ENCODE results near the gene STARD9.

Gene STARD9

DNA sequence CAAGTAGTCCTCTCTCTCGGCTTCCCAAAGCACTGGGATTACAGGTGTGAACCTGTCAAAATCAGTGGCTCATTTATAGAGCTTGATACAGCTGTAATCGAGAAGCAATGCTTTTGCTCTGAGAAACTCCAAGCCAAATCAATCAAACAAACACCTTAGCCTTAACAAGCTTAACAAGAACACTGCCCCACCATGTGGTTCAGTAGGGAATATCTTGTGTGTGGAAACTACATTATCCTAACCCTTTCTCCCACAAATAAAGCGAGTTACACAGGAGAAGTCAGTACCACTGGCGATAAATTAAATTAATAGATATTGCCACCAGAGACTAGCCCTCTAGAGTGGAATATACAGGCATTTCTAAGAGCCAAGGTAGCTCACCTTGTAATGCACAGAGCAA is 147.7 kb downstream of the STARD9 start:
- Histone ChIP-seq H3K4me3 (ENCODE audit: low read depth, low read length) (no peak overlapping the region), H3K27me3 (replicated peaks) (no peaks in the 10 kb centered on the region), H3K36me3 (replicated peaks) (peaks cover 52% of the 10 kb centered on the region), H3K27ac (no peak overlapping the region)
- TF ChIP-seq, protein P1, sequence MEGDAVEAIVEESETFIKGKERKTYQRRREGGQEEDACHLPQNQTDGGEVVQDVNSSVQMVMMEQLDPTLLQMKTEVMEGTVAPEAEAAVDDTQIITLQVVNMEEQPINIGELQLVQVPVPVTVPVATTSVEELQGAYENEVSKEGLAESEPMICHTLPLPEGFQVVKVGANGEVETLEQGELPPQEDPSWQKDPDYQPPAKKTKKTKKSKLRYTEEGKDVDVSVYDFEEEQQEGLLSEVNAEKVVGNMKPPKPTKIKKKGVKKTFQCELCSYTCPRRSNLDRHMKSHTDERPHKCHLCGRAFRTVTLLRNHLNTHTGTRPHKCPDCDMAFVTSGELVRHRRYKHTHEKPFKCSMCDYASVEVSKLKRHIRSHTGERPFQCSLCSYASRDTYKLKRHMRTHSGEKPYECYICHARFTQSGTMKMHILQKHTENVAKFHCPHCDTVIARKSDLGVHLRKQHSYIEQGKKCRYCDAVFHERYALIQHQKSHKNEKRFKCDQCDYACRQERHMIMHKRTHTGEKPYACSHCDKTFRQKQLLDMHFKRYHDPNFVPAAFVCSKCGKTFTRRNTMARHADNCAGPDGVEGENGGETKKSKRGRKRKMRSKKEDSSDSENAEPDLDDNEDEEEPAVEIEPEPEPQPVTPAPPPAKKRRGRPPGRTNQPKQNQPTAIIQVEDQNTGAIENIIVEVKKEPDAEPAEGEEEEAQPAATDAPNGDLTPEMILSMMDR (IDR thresholded peaks at IDR 0.05; ENCODE audit: low read depth, low read length, missing control alignments): no peak
- in situ Hi-C loops (cut with HindIII; ENCODE audit: low pct_ligation_motif_present, low sequenced_read_pairs): no loop called here
- DNase-seq: no peak

DNA sequence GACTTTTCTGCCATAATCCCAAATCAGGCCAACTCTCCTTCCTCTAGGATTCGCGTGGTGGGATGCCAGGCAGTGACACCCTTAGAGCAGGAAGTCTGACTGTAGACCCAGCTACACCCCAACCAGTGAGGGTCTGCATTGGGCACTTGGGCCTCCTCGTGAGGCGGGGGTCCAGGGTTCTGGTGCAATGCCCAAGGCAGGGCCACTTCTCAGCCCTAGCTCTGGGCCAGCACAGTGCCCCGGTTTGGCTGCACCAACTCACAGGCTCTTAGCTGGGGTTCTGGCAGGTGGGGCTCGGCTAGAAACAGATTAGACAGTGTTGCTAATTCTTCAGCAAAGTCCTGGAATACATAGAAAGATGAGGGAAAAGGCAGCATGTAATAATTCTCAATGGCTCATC is 148.9 kb downstream of the STARD9 start:
- in situ Hi-C loops (cut with HindIII; ENCODE audit: low pct_ligation_motif_present, low sequenced_read_pairs): no loop called here
- Histone ChIP-seq H3K4me3 (ENCODE audit: low read depth, low read length) (no peak overlapping the region), H3K27ac (no peak overlapping the region), H3K27me3 (replicated peaks) (no peaks in the 10 kb centered on the region), H3K36me3 (replicated peaks) (peaks cover 55% of the 10 kb centered on the region)
- no peak for DNase-seq
- TF ChIP-seq, protein P1 (IDR thresholded peaks at IDR 0.05; ENCODE audit: low read depth, low read length, missing control alignments): no peak

DNA sequence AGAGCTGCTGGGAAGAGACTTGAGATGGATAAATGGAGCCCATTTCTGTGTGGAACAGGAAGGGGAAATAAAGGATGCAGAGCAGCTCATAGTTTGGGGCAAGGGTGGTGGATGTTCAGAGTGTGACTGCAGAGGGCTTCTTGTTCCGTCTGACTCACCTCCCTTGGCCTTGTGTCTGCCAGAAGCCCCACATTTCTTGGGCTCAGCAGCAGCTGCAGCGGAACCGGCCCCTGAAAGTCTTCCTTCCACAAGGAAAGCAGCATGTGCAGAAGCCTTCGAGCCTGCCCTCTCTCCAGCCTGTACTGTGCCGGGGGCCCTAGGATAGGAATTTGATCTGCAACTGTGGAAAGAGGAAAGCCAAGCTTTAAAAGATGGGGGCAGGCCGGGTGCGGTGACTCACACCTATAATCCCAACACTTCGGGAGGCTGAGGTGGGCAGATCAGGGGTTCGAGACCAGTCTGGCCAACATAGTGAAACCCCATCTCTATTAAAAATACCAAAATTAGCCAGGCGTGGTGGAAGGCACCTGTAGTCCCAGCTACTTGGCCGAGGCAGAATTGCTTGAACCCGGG is 150.0 kb downstream of the STARD9 start:
- Histone ChIP-seq H3K4me3 (ENCODE audit: low read depth, low read length) (no peak overlapping the region), H3K36me3 (replicated peaks) (peaks cover 56% of the 10 kb centered on the region), H3K27ac (no peak overlapping the region), H3K27me3 (replicated peaks) (no peaks in the 10 kb centered on the region)
- TF ChIP-seq, protein P1 (IDR thresholded peaks at IDR 0.05; ENCODE audit: low read depth, low read length, missing control alignments): no peak
- in situ Hi-C loops (cut with HindIII; ENCODE audit: low pct_ligation_motif_present, low sequenced_read_pairs): no loop called here
- no peak for DNase-seq

DNA sequence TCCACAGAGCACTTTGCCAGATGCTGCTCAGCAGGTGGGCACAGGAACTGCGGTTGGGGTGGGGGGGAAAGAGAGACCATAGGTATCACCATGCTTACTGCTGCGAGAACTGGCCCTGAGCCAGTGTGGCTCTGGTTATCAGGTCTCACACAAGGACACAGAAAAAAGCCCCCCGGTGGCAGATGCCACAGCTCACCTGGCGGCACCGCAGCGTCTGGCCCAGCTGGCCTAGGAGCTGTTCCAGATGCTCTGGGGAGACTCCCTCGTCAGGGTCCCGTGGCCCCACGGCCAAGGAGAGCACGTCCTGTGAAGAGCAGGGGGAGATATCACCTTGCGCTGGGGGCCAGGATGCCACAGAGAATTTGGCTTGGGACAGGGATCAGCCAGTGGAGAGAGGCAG is 150.7 kb downstream of the STARD9 start:
- Histone ChIP-seq H3K27ac (no peak overlapping the region), H3K4me3 (ENCODE audit: low read depth, low read length) (no peak overlapping the region), H3K27me3 (replicated peaks) (no peaks in the 10 kb centered on the region), H3K36me3 (replicated peaks) (peaks cover 57% of the 10 kb centered on the region)
- in situ Hi-C loops (cut with HindIII; ENCODE audit: low pct_ligation_motif_present, low sequenced_read_pairs): no loop called here
- TF ChIP-seq, protein P1 (IDR thresholded peaks at IDR 0.05; ENCODE audit: low read depth, low read length, missing control alignments): no peak
- DNase-seq: no peak

DNA sequence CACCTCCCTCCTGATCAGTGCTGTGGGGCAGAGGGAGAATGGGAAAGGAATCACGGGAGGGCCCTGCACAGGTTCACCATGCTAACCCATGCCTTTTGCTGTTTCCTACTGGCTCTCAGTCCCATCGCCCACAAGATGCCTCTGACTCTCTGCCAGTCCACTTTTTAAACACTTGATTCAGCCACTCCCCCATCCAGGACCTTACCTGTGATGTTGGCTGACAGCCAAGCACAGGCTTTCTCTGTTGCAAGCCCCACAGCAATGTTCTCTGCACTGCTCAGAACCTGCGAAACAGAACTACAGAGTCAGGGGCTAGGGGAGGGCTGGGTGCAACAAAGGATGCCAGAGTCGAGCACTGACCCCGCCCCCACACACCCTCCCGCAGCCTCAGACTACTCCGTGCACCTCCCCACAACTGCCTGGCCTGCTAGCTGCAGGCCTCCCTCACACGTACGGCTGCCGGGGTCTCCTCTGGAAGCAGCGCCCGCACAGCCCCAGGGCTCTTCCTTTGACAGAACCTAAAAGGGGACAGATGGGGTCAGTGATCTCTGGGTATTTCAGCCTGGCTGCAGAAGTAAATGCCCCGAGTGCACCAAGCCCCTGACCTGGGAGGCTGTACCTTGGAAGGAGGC is 152.5 kb downstream of the STARD9 start:
- Histone ChIP-seq H3K4me3 (ENCODE audit: low read depth, low read length) (no peak overlapping the region), H3K27me3 (replicated peaks) (no peaks in the 10 kb centered on the region), H3K36me3 (replicated peaks) (peaks cover 65% of the 10 kb centered on the region), H3K27ac (no peak overlapping the region)
- no peak for DNase-seq
- TF ChIP-seq, protein P1 (IDR thresholded peaks at IDR 0.05; ENCODE audit: low read depth, low read length, missing control alignments): no peak
- in situ Hi-C loops (cut with HindIII; ENCODE audit: low pct_ligation_motif_present, low sequenced_read_pairs): no loop called here

DNA sequence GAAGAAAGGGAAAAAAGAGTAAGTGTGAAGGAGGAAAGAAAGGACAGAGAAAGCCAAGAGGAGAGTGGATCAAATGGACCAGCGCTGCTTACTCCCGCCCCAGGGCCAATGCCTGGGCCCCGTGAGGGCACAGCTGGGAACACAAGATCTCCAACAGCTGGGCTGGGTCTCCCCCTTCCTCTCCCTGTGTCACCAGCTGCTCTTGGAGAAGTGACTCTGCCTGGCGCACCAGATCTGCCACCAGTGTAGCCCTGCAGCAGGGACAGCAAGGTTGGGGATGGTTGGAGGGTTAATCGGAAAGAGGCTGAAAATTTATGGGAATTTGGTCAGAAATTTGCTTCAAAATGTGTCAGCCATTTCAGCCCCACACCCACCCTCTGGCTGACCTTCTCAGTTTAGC is 153.2 kb downstream of the STARD9 start:
- Histone ChIP-seq H3K36me3 (replicated peaks) (peaks cover 61% of the 10 kb centered on the region), H3K27ac (no peak overlapping the region), H3K27me3 (replicated peaks) (no peaks in the 10 kb centered on the region), H3K4me3 (ENCODE audit: low read depth, low read length) (no peak overlapping the region)
- no peak for DNase-seq
- TF ChIP-seq, protein P1 (IDR thresholded peaks at IDR 0.05; ENCODE audit: low read depth, low read length, missing control alignments): no peak
- in situ Hi-C loops (cut with HindIII; ENCODE audit: low pct_ligation_motif_present, low sequenced_read_pairs): no loop called here
